Fibroblast of lung (primary cell): ENCODE measurements around the gene CRNN. TPM values are rescaled to one million over a fixed set of nuclear protein-coding genes. Genes with fewer than 3 reads are reported as not detected.

Experiments used
- DNase-seq, 2 donors: peaks; one replicate each; pipeline versions ENCODE4 v3.0.0 to v3.0.0-alpha.2; 2010; ENCODE audit warnings: low read depth in 2 of 2
- H2AFZ ChIP-seq: 2 replicates; pipeline ENCODE4 v1.5.1; 2012; ENCODE audit warnings: low read length, control low read depth, inconsistent platforms
- H3K27ac ChIP-seq: 2 replicates; pipeline ENCODE4 v1.5.1; 2011; ENCODE audit warnings: low read length, control low read depth; ENCODE audit not compliant: insufficient read depth
- H3K27me3 ChIP-seq: 2 replicates; pipeline ENCODE4 v1.5.1; 2011; ENCODE audit warnings: mild to moderate bottlenecking, low read length; ENCODE audit not compliant: control insufficient read depth, insufficient read depth
- H3K36me3 ChIP-seq: 2 replicates; pipeline ENCODE4 v1.5.1; 2011; ENCODE audit warnings: low read length; ENCODE audit not compliant: control insufficient read depth, insufficient read depth
- H3K4me1 ChIP-seq: 2 replicates; pipeline ENCODE4 v1.5.1; 2011; ENCODE audit warnings: low read length; ENCODE audit not compliant: control insufficient read depth, insufficient read depth; ENCODE audit errors: extremely low read depth
- H3K4me2 ChIP-seq: 2 replicates; pipeline ENCODE4 v1.5.1; 2011; ENCODE audit warnings: low read length, control low read depth; ENCODE audit not compliant: insufficient read depth; ENCODE audit errors: extremely low read depth
- H3K4me3 ChIP-seq, 4 experiments: fragments of 200-600 bp in 1 of 4; sonication (generic) in 1 of 4; replicated peaks in 1 of 4; 2 replicates each; pipeline ENCODE4 v1.5.1; 2011 to 2016; ENCODE audit warnings: low read length in 4 of 4, low read depth in 3 of 4, mild to moderate bottlenecking in 3 of 4, control low read depth in 2 of 4, inconsistent platforms in 1 of 4, mixed read lengths in 1 of 4; ENCODE audit not compliant: insufficient read depth in 1 of 4; ENCODE audit errors: control extremely low read depth in 1 of 4
- H3K79me2 ChIP-seq: 2 replicates; pipeline ENCODE4 v1.5.1; 2012; ENCODE audit warnings: mild to moderate bottlenecking, low read length, inconsistent platforms; ENCODE audit not compliant: control insufficient read depth, insufficient read depth
- H3K9ac ChIP-seq: 2 replicates; pipeline ENCODE4 v1.5.1; 2011; ENCODE audit warnings: mild to moderate bottlenecking, low read length, control low read depth; ENCODE audit not compliant: insufficient read depth
- H3K9me3 ChIP-seq: 2 replicates; pipeline ENCODE4 v1.5.1; 2012; ENCODE audit warnings: low read depth, low read length; ENCODE audit not compliant: control insufficient read depth, insufficient read depth
- H4K20me1 ChIP-seq: 2 replicates; pipeline ENCODE4 v1.5.1; 2011; ENCODE audit warnings: low read length; ENCODE audit not compliant: control insufficient read depth, insufficient read depth; ENCODE audit errors: extremely low read depth
- CTCF ChIP-seq, 2 donors: IDR thresholded peaks in 1 of 2; conservative IDR thresholded peaks in 1 of 2; 1 replicate in 1 of 2; 2 replicates in 1 of 2; pipeline ENCODE4 v1.5.1; 2011 to 2012; ENCODE audit warnings: low read length in 2 of 2, control low read depth in 1 of 2, inconsistent platforms in 1 of 2, low read depth in 1 of 2, mild to moderate bottlenecking in 1 of 2
- EZH2 ChIP-seq: IDR thresholded peaks from 2 replicates; pipeline ENCODE4 v1.5.1; 2012; ENCODE audit warnings: low read length, control low read depth, mild to moderate bottlenecking; ENCODE audit errors: missing control alignments
- polyA plus RNA-seq, 2 donors: library from polyadenylated mRNA; depleted of rRNA in 1 of 2; stranded (reverse) in 1 of 2; unstranded in 1 of 2; fragments of >200 nt; gene quantifications; 2 replicates each; pipeline ENCODE4 v1.2.1, GENCODE V29; 2011 to 2012; ENCODE audit warnings: missing spikeins in 1 of 2
- total RNA-seq: library from RNA; depleted of rRNA; stranded (reverse); fragments of >200 nt; gene quantifications from 2 replicates; pipeline ENCODE4 v1.2.1, GENCODE V29; 2014

Gene CRNN
- total and polyA plus RNA-seq, 2 donors (not counting 1 experiment from before 2014, with no cell fraction given), result not detected

- no peaks in the 10 kb centered on the region for H3K79me2 ChIP-seq
- no peak for TF ChIP-seq EZH2
- no peak for TF ChIP-seq CTCF (conservative IDR thresholded peaks at IDR 0.05 in 1 of 2, IDR thresholded peaks at IDR 0.05 in 1 of 2; ENCODE audit: low read depth in 1 of 2, low read length in 2 of 2)
- H3K4me1 ChIP-seq, result no peaks in the 10 kb centered on the region
- H4K20me1 ChIP-seq, result no peaks in the 10 kb centered on the region
- H3K9ac ChIP-seq, result no peak overlapping the region
- no peak overlapping the region for H3K27ac ChIP-seq
- no peak overlapping the region for H3K4me2 ChIP-seq
- H3K27me3 ChIP-seq, result no peaks in the 10 kb centered on the region
- no peak overlapping the region for H2AFZ ChIP-seq
- H3K9me3 ChIP-seq, result no peaks in the 10 kb centered on the region
- no peak for DNase-seq
- no peak overlapping the region for H3K4me3 ChIP-seq
- no peaks in the 10 kb centered on the region for H3K36me3 ChIP-seq
Observed at GRCh38 chr1:152460529-152460899, 46.5 kb upstream of the CRNN start.

GRCh38 chr1:152459596-152460528, 45.8 kb upstream of the CRNN start:
- no peak overlapping the region for H3K4me3 ChIP-seq

More at GRCh38 chr1:152459596-152460528, 45.8 kb upstream of the CRNN start:
- Histone ChIP-seq H3K36me3 (no peaks in the 10 kb centered on the region), H3K27me3 (no peaks in the 10 kb centered on the region), H3K4me1 (no peaks in the 10 kb centered on the region), H3K4me2 (peak overlapping the region; percentile 69), H3K27ac (no peak overlapping the region), H3K9me3 (no peaks in the 10 kb centered on the region), H2AFZ (peak overlapping the region; percentile 82), H3K79me2 (no peaks in the 10 kb centered on the region), H4K20me1 (no peaks in the 10 kb centered on the region), H3K9ac (peak overlapping the region; percentile 4)
- TF ChIP-seq CTCF (conservative IDR thresholded peaks at IDR 0.05 in 1 of 2, IDR thresholded peaks at IDR 0.05 in 1 of 2; ENCODE audit: low read depth in 1 of 2, low read length in 2 of 2) (peak; percentile 70 to 89), EZH2 (no peak)
- peak; percentile 49 to 64 for DNase-seq
